Occipital lobe (tissue), 2 donors: ENCODE results near the gene PRKCE. TPM values are rescaled to one million over a fixed set of nuclear protein-coding genes. Genes with fewer than 3 reads are reported as not detected.

ENCODE experiments used
- DNase-seq: peaks from one replicate; lab custom pipeline; 2025; lab: John Stamatoyannopoulos, UW
- total RNA-seq: library from RNA; depleted of rRNA; stranded (reverse); fragments of >200 nt; gene quantifications from one replicate; pipeline ENCODE4 v1.2.3, GENCODE V29; 2014

Gene PRKCE
- total RNA-seq, 1 donor from 2014 or later = 62.2 TPM

DNA sequence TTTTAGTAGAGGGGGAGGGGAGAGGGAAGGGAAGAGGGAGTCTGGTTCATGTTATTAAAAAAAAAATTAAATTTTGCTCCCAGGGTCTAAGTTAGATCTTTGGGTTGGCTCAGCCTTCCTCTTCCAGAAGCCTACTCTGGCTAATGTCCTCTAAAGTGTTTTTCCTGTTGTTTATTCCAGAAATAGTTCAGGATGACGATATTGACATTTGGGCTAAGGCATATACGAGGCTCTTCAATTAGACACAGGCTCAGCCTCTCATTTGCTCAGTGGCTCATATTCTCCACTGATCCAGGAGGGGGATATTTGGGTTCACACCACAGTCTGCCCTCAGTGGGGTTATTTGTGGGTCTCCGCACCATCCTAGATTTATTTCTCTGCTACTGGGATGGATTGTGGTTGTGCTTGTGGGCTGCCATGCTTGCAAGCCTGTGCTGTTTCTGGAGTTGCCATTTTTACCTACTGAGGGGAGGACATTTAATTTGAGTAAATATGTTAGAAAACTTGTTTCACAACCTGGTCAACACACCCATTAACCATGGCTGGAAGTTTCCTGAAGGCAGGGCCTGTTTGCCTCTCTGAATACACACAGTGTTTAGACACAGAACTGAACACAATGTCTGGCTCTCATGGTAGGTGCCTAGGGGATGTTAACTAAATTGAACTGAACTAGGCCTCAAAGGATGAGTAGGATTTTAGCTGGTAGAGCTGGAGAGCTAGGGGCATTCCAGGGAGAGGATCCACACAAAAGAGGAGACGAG lies 388.2 kb downstream of the PRKCE start:
- DNase-seq = no peak

DNA sequence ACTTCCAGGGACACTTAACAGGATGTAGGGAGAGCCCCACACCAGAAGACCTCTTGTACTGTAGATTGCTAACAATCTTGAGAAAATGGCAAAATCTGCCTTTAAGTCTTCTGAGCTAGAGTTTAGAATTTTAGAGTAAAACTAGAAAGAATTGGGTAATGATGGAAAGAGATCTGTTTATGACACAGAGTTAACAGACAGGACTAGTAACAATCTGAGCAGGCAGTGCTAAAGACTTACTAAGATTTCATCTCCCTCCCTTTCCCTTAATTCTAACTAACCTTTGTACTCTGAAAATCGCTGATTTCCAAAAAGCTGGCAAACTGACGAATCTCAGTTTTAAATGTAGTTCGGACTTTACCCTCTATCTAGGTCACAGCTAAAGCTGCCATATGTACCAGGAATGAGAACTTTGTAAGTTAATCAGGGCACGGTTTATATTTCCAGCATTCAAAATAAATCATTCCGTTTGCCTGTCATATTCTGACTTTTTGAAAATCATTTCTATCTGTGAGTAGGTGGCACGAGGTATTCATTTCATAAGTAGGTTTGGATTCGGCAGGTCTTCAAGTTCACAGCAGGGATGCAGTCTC lies 389.2 kb downstream of the PRKCE start:
- DNase-seq = no peak

DNA sequence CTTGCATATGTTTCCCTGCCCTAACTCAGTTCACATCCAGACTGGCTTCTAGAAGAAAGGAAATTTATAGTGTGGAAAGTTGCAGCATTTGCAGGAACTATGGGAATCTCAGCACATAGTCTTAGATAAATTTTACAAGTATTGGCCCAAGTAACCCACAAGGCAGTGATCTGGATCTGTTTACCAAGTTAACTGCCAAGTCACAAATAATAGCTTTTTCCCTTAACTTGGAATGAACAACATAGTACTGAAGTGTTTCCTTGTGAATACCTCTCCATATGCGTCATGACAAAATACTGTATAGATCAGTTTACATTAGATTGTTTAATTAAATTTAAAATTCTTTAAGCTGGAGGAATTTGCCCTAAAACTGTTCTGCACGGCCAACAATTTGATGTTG lies 390.0 kb downstream of the PRKCE start:
- DNase-seq = no peak

DNA sequence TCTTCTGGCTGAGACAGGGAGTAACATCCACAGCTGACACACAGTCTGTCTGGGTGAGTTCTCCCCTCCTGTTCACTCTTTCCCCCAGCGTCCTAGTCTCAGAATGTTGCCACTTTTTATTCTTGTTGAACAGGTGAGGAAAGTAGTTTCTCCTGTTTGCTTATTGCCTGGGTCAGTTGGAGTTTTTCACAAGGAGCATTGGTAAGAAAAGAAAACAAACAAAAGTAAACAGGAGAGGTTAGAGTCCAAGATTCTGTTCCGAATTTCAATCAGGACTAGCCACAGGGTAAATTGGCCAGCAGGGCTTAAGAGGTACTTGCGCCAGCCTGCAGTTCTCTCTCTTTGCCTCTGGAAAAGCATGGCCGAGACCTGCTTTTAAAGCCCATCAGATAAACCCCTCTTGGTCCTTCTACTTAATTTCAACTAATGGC lies 390.7 kb downstream of the PRKCE start:
- DNase-seq = no peak

DNA sequence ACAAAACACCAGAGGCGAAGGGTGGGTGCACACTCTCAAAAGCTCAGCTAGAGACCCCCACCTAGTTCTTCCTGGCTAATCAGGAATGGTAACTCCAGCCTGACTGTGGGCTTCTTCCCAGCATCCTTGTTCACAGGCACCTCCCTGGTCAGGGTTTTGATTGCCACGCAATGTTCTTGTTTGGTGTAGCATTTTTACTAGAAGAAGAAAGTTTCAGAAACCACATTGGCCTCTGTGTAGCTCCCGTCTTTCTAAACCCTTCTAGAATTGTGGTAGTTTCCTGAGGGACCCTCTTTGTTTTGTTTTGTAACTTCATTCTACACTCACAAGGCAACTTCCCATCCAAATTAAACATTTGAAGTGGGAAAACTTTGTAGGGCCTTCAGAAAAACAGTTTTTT lies 391.2 kb downstream of the PRKCE start:
- no peak for DNase-seq

DNA sequence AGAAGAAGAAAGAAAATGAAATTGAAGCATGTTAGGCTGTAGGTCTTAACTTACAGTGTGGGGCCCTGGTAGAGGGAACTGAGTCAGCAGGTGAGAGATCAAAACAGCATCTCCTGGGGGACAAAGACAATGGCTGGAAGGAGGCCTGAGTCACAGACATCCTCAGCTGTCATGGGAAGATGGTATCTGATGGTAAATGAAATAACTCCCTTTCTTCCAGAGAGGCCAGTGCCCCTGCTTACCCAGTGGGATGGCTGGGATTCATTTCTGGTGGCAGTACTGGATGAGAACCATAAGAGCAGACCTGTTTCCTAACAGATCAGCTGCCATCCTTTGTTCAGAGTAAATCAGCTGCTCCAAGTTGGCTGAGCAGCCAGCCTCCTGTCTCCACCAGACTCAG lies 394.4 kb downstream of the PRKCE start:
- DNase-seq = no peak

DNA sequence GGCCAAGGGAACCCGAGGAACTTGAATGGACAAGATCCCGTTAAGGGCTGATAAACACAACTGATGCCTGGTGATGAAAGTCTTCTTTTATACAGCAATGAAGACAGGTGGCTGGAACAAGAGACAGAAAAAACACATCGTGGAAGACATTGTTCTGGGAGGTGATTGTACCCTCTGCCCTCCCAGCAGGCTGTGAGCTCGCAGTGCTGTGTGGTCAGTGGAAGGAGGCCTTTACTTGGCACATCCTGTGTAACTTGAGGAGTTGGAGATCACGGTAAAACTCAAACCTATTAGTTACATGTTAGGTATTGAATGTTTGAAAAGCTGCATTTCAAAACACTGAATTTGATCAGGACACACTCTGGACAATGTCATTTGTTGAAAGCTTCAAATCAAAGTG lies 395.8 kb downstream of the PRKCE start:
- no peak for DNase-seq

DNA sequence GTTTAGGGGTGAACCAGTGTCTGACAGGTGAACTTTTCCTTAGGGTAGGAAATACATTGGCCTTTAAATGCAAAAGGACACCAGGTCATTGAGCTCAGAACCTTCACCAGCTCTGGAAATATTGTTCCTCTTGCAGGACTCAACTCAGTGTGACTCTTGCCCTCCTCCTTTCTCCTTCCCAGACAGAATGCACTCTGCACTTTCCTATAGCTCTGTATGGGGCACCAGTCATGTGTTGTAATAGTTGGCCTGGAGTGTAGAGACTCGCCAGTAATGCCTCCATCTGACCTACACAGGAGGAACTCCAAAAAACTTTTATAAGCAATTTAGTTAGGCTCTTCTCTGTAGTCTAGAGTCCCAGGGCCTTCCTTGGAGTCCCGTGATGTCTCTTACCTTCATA lies 397.2 kb downstream of the PRKCE start:
- no peak for DNase-seq

DNA sequence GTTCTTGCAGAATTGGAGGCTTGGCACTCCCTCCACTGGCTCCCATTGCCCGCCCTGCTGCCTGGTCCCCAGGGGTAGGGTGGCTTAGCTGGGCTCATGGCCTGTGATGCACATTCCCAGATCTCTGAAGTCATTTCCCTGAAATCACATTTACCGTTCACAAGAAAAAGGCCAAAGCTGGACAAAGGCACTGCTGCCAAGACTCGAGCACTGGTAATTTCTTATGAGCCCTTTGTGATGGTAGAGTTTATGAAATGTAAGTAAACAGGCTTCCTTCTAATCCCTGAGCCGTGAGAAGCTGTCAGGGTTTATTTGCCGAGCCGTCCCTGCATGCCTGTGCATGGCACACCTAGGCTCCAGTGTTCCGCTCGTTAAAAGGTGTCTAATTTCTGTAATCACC lies 398.6 kb downstream of the PRKCE start:
- DNase-seq = no peak

DNA sequence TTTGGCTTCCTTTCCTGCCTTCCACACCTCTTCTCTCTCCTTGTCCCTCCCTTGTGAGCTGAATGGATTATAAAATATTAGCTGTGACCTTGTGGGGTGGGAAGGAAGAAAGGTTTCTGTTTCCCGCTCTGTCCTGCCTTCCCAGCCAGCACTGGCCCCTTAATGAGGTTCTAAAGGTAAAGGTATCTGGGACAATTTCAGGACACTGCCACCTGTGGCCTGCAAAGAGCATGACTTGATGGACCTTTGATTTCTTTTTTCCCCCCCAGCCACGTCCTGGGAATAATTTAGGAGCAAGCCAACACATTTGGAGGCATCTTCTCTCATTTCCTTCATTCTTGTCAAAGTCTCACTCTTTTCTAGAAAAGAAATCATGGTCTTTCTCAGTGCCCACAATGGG lies 399.0 kb downstream of the PRKCE start:
- DNase-seq = no peak

DNA sequence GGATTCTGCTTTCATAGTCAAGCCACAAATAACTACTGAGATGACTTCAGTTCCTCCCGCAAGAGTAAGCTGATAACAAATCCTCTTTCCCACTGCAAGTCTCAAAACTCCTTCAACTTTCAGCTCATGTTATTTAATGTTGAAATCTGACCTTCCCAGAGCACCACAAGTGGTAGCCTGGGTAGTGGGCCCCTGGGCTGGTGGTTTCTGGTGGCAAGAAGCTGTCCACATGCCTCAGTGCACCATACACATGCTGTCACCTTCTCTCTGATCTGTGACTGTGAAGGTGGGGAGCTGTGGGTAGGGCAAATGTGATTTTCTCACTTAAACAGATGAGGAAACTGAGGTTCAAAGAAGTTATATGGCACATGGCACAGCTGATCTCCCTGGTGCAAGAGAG lies 399.6 kb downstream of the PRKCE start:
- no peak for DNase-seq

DNA sequence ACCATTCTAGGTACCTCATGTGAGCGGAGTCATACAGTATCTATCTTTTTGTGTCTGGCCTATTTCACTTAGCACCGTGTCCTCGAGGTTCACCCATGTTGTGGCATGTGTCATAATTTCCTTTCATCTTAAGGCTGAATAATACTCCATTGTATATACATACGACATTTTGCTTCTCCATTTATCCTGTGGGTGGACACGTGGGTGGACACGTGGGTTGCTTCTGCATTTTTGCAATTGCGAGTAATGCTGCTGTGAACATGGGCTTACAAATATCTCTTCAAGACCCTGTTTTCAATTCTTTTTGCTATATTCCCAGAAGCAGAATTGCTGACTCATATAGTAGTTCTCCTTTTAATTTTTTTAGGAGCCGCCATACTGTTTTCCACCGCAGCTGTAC lies 402.1 kb downstream of the PRKCE start:
- no peak for DNase-seq

DNA sequence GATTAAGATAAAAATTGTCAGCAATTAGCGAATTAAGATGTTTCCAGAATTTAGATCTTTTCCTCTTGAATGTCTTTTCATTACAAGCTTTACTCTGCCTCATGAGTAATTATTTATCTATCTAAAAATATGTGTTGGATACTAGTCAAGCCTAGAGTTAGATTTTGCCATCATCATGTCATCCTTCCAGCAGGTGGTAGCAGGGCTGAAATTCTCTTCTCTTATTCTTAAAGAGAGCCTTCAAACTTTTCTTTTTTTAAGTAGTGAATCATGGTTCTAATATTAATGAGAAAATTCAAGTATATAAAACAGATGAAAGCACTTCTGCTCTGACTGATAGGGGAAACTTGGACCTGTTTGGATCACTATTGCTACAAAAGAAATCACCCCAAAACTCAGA lies 405.1 kb downstream of the PRKCE start:
- DNase-seq = no peak

DNA sequence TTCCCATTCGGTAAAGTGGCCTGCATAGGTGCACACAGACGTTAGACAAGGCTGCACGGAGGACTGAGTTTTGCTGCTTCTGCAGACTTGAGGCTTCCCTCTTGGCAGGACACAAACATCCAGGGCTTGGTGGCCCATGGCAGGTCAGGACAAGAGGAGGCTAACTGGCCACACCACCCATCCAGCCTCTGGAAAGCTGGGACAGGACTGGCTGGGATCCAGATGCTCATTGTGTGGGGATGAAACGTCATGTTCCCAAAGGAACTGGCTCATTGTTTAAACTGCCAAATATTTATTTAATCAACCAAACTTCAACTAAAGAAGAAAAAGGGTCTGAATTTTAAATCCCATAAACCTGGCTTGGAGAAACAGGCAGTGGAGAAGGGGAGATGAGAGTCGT lies 406.7 kb downstream of the PRKCE start:
- DNase-seq = no peak

DNA sequence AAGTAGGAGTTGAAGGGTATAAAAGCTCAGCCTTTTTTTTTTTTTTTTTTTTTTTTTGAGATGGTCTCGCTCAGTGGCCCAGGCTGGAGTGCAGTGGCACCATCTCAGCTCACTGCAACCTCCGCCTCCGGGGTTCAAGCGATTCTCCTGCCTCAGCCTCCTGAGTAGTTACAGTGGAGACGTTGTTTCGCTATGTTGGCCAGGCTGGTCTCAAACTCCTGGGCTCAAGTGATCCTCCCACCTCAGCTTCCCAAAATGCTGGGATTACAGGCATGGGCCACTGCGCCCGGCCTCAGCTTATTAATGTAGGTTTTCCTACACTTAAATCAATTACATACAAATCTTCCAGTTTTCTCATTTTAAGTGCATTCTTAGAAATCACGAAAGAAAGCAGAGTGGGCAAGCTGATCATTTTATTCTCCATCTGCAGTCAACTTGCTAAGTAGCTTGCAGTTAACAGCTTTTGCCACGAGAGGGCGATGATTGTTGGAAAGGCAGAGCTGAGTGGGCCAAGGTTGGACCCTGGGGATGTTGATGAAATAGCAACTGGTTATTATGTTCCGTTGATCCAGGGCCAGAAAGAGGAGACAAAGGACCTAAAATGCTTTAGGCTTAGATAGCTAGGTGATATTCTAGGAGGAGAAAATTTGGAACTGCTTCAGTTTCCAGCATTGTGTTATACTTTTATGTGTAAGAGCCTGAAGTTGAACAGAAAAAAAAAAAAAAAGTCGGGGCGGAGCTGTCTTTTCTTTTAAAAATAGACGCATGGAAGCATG lies 411.4 kb downstream of the PRKCE start:
- DNase-seq = peak; percentile 26

DNA sequence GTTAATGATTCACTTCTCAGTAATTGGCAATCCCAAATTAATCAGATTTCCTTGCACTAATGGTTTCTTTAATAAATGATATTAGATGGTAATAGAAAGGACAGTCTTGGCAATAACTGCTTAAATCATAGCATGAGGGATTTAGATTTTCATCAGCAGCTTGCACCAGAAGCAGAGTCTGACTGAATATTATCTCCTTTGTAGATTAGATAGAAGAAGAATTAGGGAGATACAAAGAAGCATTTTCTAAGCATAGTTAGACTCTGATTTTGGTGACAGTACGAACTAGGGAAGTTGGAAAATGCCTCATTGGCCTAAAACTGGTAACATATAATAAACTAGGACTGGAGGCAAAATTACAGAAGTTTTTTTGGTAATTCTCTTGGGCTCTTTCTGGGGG lies 412.9 kb downstream of the PRKCE start:
- no peak for DNase-seq

DNA sequence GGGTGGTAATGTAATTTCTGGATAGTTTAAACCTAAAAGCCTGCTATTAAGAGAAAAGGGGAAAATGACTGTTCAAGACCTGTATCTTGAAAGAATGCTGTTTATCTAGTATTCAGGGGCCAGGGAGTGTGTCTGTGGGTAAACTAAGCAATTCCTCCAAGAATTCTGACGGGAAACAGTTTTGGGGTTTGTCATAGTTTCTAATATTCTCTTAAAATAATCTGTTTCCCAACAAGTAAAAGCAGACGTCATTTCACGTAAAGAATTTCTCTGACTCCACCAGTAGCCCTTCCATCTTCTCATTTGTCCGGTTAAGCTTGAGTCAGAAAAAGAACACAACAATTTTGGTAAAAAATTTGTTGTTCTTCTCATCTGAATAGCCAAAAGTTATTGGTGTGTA lies 413.7 kb downstream of the PRKCE start:
- DNase-seq = no peak

DNA sequence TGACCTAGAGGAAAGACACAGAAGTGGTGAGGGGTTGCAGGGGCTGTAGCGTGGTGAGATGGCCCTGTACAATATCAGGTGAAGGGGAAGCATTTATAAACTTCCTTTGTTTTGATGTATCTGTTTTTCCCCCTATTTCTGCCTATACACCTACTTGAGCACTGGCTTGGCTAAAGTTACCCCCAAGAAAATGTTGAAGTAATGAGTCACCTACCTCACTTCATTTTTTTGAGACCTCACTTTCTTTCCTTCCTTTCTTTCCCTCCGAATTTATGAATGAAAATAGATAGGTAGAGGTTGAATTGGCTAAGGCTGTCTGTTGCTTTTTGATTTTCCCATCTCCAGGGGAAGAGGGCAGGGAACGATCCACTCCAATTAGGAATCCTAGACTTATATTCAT lies 414.6 kb downstream of the PRKCE start:
- no peak for DNase-seq

DNA sequence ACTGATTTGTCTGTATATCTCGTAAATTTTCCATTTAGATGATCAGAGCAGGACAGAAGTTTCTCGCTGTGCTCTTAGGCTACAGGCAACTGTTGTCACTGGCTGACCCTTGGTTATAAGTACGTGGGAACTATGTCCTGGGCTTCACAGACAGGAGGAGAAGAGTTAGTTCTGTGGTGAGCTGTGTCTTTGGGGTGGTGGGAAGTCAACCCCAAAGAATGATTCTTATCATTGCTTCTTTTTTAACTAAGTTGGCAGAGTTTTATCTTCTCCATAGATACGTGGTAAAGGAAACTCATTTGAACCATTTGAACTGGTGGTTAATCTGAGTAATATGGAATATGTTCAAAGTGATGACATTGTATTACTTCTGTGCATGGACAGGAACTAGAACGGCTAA lies 415.1 kb downstream of the PRKCE start:
- DNase-seq = no peak

DNA sequence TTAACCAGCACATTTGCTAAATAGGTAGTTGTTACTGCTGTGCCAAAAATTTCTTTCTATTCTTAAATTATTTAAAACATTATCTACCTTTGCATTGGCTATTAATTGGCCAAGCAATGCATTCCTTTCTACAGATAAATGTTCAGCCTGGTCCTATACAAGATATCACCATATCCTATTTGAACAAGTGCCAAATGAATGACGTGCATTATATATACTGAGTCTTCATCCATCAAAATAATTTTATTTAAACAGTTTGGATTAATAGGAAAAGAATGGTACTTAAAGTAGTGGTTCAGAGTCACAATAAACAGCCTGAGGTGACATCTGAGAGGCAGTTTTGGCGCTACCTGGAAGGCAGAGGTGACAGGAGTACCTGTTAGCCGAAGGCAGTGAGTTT lies 415.6 kb downstream of the PRKCE start:
- no peak for DNase-seq

DNA sequence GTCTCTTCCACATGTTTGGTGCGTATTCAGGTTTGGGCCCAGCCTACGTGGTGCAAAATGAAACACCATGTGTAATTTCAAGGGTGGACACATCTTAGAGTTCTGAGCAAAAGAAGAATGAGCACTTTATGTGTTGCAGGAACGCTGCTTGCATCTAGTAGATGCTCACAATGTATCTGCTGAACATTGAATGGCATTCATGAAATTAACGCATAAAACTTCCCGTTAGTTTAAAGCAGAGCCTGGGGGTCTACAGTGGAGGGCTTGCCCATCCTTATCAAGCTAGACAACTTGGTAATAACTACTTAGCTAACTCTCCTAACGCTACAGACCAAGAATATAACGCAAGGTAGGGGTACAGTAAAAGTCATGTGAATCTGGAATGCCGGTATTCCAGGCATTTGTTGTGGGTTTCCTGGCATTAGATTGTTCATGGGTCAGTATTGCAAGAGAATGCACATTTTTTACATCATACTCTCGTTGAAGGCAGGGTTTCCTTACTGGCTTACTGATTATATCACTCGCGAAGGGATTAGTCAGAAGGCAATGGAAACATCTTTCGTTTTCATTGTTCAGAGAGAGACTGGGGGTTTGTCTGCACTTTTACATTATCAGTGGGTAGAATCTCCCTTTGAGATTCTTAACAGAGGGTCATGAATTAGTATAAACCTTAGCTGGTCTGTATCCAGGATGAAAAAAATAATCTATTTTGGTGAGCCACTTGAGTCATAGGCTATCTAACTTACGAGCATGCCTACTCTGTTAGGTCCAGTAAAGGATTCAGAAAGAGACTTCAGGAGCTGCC lies 416.2 kb downstream of the PRKCE start:
- no peak for DNase-seq

DNA sequence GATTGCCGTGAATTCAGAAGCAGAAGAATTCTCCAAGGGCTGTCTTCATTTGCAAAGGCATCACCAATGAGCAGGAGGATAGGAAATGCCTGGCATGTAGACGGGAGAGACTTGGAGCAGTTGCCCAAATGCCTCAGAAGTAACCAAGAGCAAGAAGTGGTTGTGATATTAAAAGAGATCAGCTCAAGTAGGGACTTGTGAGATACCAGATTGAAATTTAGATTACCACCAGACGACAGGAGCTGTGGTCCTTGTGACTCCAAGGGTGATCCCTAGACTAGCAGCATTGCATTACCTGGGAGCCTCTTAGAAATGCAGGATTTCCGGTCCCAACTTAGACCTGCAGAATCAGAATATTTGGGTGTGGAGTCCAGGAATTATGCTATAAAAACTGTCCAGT lies 417.2 kb downstream of the PRKCE start:
- no peak for DNase-seq
